ENCODE results near the gene R3HDM2.
A peak's percentile ranks its signal among the peaks of the same experiment; 100 is the strongest.

R3HDM2 gene

DNA sequence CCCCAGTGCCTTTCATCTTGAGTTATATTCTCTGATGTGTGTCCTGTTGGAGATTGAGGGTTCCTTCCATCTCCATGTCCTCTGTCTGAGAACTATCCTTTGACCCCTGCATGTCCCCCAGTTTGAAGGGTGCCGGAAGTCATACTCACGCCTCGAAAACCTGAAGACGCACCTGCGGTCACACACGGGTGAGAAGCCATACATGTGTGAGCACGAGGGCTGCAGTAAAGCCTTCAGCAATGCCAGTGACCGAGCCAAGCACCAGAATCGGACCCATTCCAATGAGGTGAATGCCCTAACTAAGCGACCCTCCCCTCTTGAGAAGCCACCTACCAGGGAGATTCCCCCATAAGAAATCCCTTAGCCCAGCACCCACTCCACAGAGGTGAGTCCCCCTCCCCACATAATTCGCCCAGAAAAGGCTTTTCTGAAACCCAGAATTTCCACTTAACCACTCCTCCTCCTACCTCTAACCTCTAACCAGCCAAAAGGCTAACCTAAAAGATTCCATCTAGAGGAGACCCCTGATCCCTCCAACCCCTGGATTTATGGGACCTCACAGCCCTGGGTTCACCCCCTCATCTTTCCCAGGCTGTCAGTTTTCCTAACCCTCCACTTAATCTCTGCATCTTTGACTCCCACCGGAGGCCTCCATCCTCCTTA, 36.5 kb upstream of the R3HDM2 start:
- DNase-seq (ENCODE audit: low read depth), result no peak

DNA sequence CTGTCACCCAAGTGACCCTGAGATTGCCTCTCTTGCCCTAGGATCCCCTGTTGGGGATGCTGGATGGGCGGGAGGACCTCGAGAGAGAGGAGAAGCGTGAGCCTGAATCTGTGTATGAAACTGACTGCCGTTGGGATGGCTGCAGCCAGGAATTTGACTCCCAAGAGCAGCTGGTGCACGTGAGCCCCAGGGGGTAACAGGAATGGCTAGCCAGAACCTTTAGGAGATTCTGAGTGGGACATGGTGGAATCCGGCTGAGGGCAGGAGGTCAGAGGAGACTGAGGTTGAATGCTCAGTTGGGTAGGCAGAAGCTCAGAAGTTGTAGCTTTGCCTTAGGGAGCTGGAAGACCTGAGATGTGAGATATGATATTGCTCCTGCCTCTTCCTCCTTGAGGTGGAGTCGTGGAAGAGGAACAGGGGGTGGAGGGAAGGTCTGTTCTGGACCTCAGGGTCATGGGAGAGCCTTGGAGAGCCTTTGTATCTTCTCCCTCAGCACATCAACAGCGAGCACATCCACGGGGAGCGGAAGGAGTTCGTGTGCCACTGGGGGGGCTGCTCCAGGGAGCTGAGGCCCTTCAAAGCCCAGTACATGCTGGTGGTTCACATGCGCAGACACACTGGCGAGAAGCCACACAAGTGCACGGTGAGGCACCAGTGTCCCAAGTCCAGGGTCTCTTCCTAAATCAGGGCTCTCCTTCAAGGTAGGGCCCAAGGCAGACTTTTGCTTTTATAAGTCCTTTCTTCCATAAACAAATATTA, 35.1 kb upstream of the R3HDM2 start:
- no peak for DNase-seq (ENCODE audit: low read depth)

GRCh38 chr12:57465030-57465746, 34.3 kb upstream of the R3HDM2 start:
- no peak for DNase-seq (ENCODE audit: low read depth)

DNA sequence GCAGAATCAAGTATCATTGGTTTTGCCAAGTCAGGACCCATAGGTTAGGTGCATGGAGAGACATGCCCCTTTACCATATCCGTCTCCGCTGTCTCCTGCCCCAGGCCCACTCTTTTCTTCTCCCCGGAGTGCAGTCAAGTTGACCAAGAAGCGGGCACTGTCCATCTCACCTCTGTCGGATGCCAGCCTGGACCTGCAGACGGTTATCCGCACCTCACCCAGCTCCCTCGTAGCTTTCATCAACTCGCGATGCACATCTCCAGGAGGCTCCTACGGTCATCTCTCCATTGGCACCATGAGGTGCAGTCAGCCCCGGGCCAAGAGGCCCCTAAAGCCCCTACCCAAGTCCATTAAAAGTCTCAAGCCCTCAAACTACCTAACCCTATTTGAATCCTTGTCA, 33.7 kb upstream of the R3HDM2 start:
- no peak for DNase-seq (ENCODE audit: low read depth)

DNA sequence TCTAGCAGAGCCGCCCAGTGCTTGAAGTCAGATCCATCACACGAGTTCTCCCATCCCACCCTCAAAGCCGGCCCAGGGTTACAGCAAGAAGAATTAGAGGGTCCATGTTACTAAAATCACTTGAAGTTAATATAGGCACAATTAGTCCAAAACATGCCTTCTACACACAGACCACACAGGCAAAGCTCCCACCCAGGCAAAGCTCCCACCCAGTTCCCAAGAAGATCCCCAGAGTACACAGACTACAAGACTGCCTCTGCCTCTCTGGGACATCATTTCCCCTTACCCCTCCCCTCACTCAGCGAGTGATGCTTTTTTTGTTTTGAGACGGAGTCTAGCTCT, 32.0 kb upstream of the R3HDM2 start:
- no peak for DNase-seq (ENCODE audit: low read depth)

GRCh38 chr12:57462251-57462911, 31.5 kb upstream of the R3HDM2 start:
- DNase-seq (ENCODE audit: low read depth), result peak; percentile 89

GRCh38 chr12:57461917-57462250, 31.0 kb upstream of the R3HDM2 start:
- no peak for DNase-seq (ENCODE audit: low read depth)

- DNase-seq (ENCODE audit: low read depth), result no peak
These were observed 30.6 kb upstream of the R3HDM2 start for GRCh38 chr12:57461276-57461916.

DNA sequence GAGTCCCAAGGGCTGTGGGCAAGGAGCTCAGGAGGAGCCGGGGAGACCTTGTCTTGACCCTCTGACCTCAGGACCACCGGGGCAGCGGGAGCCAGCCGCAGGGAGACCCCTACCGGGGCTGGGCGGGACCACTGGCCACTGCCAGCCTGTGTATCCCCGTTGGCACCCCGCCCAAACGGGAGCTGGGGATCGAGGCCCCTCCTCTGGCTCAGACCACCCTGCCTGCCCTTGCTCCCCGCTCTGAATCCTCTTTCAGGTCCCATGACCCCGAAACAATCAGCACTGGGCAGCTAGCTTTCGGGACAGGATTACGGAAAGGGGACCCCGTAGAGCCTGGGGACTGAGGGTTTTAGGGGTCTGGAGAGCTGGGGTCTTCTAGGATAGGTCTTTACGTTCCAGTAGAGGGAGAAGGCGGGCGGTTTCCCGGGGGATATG, 30.0 kb upstream of the R3HDM2 start:
- no peak for DNase-seq (ENCODE audit: low read depth)

DNA sequence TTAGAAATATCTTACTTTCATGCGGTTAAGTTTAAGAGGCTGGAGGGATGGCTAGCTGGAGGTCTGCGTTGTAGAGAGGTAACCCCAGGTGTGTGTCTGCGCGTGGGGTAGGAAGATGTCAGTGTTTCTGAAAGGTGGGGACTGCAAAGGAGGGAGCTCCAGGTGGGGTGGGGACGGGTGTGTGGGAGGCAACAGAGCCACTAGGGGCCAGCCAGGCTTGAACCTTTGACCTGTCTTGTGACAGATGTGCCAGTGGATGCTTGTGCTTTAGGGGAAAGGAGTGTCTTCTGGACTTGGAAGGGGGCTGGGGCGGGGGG, 29.6 kb upstream of the R3HDM2 start:
- no peak for DNase-seq (ENCODE audit: low read depth)

DNA sequence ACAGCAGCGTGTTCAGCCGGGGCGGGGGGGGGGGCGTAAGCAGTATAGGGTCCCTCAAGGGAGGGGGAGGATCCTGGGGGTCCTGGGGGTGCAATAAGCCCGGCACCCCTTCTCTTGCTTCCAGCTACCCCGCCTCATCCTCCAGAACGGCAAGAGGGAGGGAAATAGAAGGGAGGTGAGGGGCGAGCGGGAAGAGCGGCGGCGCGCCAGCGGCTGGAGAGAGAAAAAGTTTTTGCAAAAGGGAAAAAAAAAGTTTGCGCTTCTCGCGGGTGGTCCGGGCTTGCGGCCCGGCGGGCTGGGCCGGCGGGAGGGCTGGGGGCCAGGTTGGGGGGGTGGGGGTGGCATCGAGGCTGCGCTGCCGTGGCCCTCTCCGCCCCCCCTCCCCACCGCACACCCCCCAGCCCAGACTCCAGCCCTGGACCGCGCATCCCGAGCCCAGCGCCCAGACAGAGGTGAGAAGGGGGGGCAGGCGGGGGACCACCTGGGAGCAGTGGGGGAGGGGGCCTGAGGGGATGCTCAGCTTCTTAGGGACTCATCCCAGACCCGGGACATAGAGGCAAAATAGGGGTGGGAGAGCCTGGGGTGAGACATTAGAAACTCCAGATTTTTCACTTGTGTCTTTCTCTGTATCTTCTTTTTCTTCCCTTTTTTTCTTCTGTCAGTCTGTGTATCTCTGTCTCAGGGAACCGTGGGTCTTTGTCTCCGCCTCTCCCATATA, 29.1 kb upstream of the R3HDM2 start, which contains the start of gene GLI1:
TSS of gene GLI1 (plus strand) at position 36 of the 718 bp plus-strand sequence. CDS start 3,907 bp downstream, outside the sequence.
- no peak for DNase-seq (ENCODE audit: low read depth)

GRCh38 chr12:57459055-57459749, 28.4 kb upstream of the R3HDM2 start:
- DNase-seq (ENCODE audit: low read depth), result peak; percentile 90

DNA sequence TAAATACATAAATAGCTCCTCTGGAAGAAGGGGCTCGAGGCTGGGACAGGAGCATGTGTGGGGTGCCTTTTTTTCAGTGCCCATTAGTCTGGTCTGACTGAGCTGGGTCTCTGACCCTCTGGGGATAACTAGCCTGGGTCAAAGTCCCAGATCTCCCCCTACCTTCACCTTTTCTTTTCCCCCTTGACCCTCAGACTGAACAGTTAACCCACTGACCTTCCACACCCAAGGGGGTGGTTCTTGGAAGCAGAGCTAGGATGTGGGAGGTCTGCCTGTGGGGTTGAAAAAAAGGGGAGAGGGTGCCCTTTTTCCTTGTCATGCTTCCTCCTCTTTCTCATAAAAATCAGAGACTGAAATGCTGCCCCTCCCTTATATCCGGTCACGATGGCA, 27.8 kb upstream of the R3HDM2 start:
- DNase-seq (ENCODE audit: low read depth), result no peak

GRCh38 chr12:57456737-57457490, 26.1 kb upstream of the R3HDM2 start:
- DNase-seq (ENCODE audit: low read depth), result no peak

- DNase-seq (ENCODE audit: low read depth), result no peak
These were observed 25.4 kb upstream of the R3HDM2 start for GRCh38 chr12:57456145-57456700.

DNA sequence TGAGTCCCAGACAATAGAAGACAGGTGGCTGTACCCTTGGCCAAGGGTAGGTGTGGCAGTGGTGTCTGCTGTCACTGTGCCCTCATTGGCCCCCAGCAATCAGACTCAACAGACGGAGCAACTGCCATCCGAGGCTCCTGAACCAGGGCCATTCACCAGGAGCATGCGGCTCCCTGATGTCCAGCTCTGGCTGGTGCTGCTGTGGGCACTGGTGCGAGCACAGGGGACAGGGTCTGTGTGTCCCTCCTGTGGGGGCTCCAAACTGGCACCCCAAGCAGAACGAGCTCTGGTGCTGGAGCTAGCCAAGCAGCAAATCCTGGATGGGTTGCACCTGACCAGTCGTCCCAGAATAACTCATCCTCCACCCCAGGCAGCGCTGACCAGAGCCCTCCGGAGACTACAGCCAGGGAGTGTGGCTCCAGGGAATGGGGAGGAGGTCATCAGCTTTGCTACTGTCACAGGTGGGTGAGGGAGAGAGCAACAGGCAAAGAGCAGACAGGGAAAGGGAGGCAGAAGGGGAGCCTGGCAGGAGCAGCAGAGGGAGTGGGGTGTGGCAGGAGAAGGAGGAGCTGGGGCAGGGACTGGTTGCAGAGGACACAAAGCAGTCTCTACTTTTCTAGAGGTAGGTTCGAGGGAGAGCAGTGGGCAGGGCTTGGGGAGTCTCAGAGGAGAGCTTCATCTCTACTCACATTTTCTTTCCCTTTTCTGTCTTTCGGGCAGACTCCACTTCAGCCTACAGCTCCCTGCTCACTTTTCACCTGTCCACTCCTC, 24.7 kb upstream of the R3HDM2 start:
- DNase-seq (ENCODE audit: low read depth), result no peak

DNA sequence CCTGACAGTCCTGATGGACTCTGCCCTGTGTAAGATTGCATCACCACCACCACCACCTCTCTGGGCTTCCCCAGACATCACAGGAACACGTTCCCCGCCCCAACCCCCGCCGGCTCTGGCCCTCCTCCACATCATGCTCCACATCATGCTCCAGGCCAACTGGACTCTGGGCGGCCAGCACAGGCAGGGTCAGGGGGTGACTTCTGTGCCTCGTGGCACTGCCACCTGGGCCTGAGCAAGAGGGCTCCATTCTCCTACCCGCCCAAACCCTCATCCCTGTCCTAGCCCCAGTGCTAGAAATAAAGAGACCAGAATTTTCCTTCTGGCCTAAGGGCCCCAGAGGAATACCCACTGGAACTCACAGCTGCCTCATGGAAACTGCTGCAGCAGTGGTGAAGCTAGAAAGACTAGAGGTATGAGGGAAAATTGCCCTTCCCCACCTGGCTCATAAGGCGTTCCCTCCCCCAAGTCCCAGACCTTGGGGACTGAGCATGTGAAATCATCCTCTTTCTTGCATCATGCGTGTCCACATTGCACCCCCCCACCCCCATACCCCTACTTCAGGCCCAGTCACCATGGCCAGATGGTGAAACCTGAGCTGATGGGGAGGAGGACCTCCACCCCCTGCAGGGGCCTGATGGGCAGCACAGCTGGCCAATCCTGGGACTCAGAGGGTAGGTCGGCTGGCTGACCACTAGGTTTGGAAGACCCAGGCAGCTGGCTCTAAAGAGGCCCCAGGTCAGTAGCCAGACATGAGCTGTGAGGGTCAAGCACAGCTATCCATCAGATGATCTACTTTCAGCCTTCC, 23.9 kb upstream of the R3HDM2 start, which contains the start of gene INHBE:
TSS of gene INHBE (plus strand) at position 742 of the 808 bp plus-strand sequence. CDS start 230 bp downstream, outside the sequence.
- DNase-seq (ENCODE audit: low read depth), result peak; percentile 66

DNA sequence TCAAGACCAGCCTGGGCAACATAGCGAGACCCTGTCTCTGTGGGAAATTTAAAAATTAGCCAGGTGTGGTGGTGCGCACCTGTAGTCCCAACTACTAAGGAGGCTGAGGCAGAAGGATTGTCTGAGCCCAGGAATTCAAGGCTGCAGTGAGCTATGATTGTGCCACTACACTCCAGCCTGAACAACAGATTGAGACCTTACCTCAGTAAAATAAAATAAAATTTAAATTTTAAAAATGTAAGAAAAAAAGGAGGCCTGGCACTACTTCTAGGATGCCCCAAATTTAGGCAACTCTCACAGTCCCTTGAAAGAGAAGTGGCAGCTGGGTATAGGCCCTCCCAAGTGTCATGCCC, 23.3 kb upstream of the R3HDM2 start:
- no peak for DNase-seq (ENCODE audit: low read depth)

Data from HS-27A (cell line).